HUES48 (cell line): ENCODE results near the gene DNASE2B.

ENCODE experiments used
- H3K27ac ChIP-seq: one replicate; pipeline ENCODE4 v1.7.0; 2013; ENCODE audit warnings: low read depth, low read length, inconsistent platforms
- H3K27me3 ChIP-seq: 2 replicates; pipeline ENCODE4 v1.6.1; 2013; ENCODE audit warnings: mild to moderate bottlenecking, low read length; ENCODE audit not compliant: control insufficient read depth, insufficient read depth
- H3K36me3 ChIP-seq: 2 replicates; pipeline ENCODE4 v1.6.1; 2013; ENCODE audit warnings: low read length; ENCODE audit not compliant: control insufficient read depth, insufficient read depth
- H3K4me1 ChIP-seq: 2 replicates; pipeline ENCODE4 v1.6.1; 2013; ENCODE audit warnings: mild to moderate bottlenecking, low read length; ENCODE audit not compliant: control insufficient read depth, insufficient read depth
- H3K4me3 ChIP-seq: 2 replicates; pipeline ENCODE4 v1.5.1; 2013; ENCODE audit warnings: mild to moderate bottlenecking, low read depth, low read length
- H3K9ac ChIP-seq: 2 replicates; pipeline ENCODE4 v1.6.1; 2013; ENCODE audit warnings: mild to moderate bottlenecking, low read depth, low read length, moderate library complexity
- H3K9me3 ChIP-seq: 2 replicates; pipeline ENCODE4 v1.6.1; 2013; ENCODE audit warnings: low read length; ENCODE audit not compliant: control insufficient read depth, insufficient read depth

The DNASE2B gene, protein sequence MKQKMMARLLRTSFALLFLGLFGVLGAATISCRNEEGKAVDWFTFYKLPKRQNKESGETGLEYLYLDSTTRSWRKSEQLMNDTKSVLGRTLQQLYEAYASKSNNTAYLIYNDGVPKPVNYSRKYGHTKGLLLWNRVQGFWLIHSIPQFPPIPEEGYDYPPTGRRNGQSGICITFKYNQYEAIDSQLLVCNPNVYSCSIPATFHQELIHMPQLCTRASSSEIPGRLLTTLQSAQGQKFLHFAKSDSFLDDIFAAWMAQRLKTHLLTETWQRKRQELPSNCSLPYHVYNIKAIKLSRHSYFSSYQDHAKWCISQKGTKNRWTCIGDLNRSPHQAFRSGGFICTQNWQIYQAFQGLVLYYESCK

DNA sequence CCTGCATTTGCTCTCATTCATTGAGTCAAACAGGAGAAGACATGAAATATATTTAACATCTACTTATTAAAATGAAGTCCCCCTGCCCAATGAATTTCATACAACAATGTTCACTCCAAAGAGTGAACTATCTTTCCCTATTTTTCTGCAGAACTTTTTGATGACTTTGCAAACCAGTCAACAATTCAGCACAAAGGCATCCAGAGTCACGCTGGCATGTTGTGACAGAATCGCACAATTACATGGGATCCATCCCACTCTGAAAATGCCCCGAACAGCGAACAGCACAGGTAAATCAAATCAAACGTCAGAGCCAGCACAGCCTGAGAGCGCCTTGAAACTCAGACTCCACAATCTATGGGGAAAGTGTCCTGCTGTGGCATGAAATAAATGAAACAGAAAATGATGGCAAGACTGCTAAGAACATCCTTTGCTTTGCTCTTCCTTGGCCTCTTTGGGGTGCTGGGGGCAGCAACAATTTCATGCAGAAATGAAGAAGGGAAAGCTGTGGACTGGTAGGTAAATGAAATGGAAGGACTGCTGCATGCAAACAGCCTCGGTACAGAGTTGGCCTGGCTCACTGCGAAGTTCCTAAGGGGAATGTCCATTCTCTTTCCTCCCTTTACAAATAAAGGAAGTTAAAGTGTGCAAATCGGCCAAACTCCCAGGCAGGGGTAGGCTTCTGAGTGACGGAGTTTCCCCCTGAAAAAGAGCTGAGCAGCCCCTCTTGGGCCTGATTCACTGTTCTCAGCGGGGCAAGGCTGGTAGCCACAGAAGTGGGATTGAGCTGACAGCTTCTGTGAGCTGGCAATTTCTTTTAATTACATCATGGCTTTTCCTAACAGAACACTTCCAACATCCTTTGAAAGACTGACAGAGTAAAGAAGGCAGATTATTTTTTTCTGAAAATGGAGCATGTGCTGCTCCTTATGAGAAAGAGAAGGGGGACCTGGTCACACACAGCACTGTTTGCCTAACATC lies at the start of gene DNASE2B:
TSS of gene DNASE2B (plus strand) at position 310 of the 981 bp plus-strand sequence. CDS start at position 391, 81 bp downstream.
- Histone ChIP-seq H3K36me3 (no peaks in the 10 kb centered on the region), H3K4me1 (no peaks in the 10 kb centered on the region), H3K27ac (no peak within 1 kb of the TSS), H3K9ac (no peak within 1 kb of the TSS), H3K27me3 (no peaks in the 10 kb centered on the region), H3K4me3 (no peak within 1 kb of the TSS), H3K9me3 (no peaks in the 10 kb centered on the region)

- Histone ChIP-seq H3K27me3 (no peaks in the 10 kb centered on the region), H3K9me3 (no peaks in the 10 kb centered on the region), H3K4me3 (no peak overlapping the region), H3K36me3 (no peaks in the 10 kb centered on the region), H3K9ac (no peak overlapping the region), H3K27ac (no peak overlapping the region), H3K4me1 (no peaks in the 10 kb centered on the region)
Observed at GRCh38 chr1:84348759-84349158, 49.5 kb upstream of the DNASE2B start.

GRCh38 chr1:84350104-84350503 lies 48.2 kb upstream of the DNASE2B start:
- no peak overlapping the region for H3K9ac ChIP-seq

GRCh38 chr1:84350550-84350949 lies 47.7 kb upstream of the DNASE2B start:
- Histone ChIP-seq H3K9ac (no peak overlapping the region), H3K27ac (no peak overlapping the region), H3K9me3 (no peaks in the 10 kb centered on the region), H3K4me1 (no peaks in the 10 kb centered on the region), H3K4me3 (no peak overlapping the region), H3K36me3 (no peaks in the 10 kb centered on the region), H3K27me3 (no peaks in the 10 kb centered on the region)

More at GRCh38 chr1:84350104-84350503, 48.2 kb upstream of the DNASE2B start:
- H3K36me3 ChIP-seq: no peaks in the 10 kb centered on the region
- H3K9me3 ChIP-seq: no peaks in the 10 kb centered on the region
- H3K4me1 ChIP-seq: no peaks in the 10 kb centered on the region
- H3K4me3 ChIP-seq: no peak overlapping the region
- no peak overlapping the region for H3K27ac ChIP-seq
- no peaks in the 10 kb centered on the region for H3K27me3 ChIP-seq

DNA sequence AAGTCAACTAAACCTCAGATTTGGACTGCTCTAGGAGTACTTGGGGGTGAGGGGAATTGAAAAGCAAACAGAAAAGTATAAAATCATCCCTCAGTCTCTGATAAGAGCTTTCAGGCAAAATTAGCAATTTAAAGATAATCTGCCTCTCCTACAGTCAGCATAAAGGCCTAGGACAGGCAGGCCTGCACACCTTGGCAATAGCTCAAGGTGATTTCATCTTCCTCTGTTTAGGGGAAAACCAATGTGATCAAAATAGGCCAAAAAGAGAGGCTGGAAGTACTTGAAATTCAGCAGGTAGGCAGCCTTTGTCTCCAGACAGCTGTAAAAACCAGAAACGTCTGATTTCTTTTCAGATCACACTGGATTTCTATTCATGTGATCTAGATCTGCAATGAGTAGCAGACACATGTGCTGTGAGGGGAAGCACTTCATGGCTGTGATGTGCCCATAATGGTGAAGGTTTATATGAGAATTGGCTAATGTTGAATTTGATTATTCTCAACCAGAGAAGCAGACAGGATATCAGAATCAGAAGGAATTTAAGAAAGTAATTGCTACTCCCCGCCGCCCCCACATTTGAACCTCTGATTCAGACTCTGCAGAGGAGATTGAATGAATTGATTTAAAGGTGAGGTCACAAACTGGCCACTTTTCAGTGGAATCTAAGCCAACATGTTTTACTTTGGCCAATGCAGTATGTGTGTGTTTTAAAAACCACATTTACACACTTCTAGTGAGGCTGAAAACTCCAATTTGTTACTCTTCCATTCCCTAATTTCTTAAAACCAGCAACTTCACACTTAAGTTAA lies 45.8 kb upstream of the DNASE2B start:
- Histone ChIP-seq H3K36me3 (no peaks in the 10 kb centered on the region), H3K4me3 (no peak overlapping the region), H3K9me3 (no peaks in the 10 kb centered on the region), H3K27me3 (no peaks in the 10 kb centered on the region), H3K27ac (no peak overlapping the region), H3K9ac (no peak overlapping the region), H3K4me1 (no peaks in the 10 kb centered on the region)

DNA sequence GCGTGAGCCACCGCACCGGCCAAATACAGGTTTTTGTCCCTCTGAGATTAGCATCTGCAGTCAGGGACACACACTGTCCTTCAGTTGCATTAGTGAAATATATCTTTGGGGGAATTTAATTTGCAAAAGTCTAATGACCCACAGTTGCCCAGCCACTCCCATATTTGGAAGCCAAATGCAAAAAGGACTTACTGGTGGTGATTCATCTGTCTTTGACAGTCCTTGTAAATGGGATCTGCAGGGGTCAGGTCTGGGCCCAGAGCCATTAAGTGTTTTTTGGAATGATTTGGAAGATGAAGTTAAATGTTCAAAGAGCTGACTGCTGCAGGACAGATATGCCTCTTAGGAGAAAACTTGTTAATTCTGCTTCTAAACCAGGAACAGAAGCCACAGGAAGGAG lies 44.6 kb upstream of the DNASE2B start:
- H3K4me3 ChIP-seq: no peak overlapping the region
- H3K36me3 ChIP-seq: no peaks in the 10 kb centered on the region
- H3K9ac ChIP-seq: no peak overlapping the region
- no peaks in the 10 kb centered on the region for H3K4me1 ChIP-seq
- no peaks in the 10 kb centered on the region for H3K27me3 ChIP-seq
- no peak overlapping the region for H3K27ac ChIP-seq
- no peaks in the 10 kb centered on the region for H3K9me3 ChIP-seq

- Histone ChIP-seq H3K4me1 (no peaks in the 10 kb centered on the region), H3K27me3 (no peaks in the 10 kb centered on the region), H3K4me3 (no peak overlapping the region), H3K9me3 (no peaks in the 10 kb centered on the region), H3K36me3 (no peaks in the 10 kb centered on the region), H3K27ac (no peak overlapping the region), H3K9ac (no peak overlapping the region)
Observed at GRCh38 chr1:84355556-84355955, 42.7 kb upstream of the DNASE2B start.

DNA sequence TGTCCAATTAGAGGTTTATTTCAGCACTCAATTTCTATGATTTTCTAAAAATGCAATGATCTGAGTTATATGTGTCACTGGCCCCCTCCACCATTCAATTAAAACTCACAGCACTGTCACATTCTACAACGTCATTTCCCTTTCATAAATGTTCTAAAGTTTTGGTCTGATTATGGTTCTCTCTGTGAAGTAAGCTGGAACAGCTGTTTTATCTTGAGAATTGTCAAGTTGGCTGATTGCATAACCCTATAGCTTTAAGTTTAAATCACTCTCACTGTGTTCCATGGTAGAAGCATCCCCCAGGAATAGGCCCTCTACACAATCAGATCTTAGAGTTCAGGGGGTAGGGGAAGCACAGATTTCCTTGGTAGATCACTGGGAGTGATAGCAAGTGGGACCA lies 41.4 kb upstream of the DNASE2B start:
- H3K4me3 ChIP-seq: no peak overlapping the region
- no peaks in the 10 kb centered on the region for H3K4me1 ChIP-seq
- H3K9me3 ChIP-seq: no peaks in the 10 kb centered on the region
- no peaks in the 10 kb centered on the region for H3K36me3 ChIP-seq
- H3K27ac ChIP-seq: no peak overlapping the region
- no peak overlapping the region for H3K9ac ChIP-seq
- no peaks in the 10 kb centered on the region for H3K27me3 ChIP-seq

- Histone ChIP-seq H3K27me3 (no peaks in the 10 kb centered on the region), H3K4me1 (no peaks in the 10 kb centered on the region), H3K9me3 (no peaks in the 10 kb centered on the region), H3K27ac (no peak overlapping the region), H3K4me3 (no peak overlapping the region), H3K36me3 (no peaks in the 10 kb centered on the region), H3K9ac (no peak overlapping the region)
Observed at GRCh38 chr1:84358695-84359094, 39.6 kb upstream of the DNASE2B start.

DNA sequence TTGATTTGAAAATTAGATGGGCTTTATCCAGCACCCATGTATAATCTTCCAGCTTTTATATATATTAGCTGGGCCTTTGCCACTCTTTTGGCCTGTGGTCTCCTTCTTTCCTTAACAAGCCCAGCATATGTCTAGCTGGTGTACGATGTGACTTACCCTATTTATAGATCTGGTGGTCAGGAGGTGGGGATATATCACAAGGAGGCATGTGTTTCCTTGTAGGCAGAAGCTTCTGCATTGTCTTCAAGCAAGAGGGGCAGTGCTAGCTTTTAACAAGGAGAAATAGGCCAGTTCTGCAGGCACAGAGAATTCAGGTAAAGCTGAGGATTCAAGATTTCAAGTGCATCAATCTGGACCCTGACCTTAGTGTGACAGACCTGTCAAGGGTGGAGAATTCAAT lies 38.0 kb upstream of the DNASE2B start:
- Histone ChIP-seq H3K4me1 (no peaks in the 10 kb centered on the region), H3K9ac (no peak overlapping the region), H3K36me3 (no peaks in the 10 kb centered on the region), H3K9me3 (no peaks in the 10 kb centered on the region), H3K27ac (no peak overlapping the region), H3K27me3 (no peaks in the 10 kb centered on the region), H3K4me3 (no peak overlapping the region)
